K562 (cell line): Measurements from ENCODE around the gene GARNL3.

Experiments used
- ATF3 ChIP-seq, 2 experiments: fragments of 450-650 bp in 1 of 2; sonication (generic) in 1 of 2; formaldehyde crosslinking in 1 of 2; IDR thresholded peaks in 1 of 2; conservative IDR thresholded peaks in 1 of 2; 2 replicates each; pipeline versions ENCODE4 v1.6.1 to v1.8.1; 2016 to 2023; ENCODE audit warnings: mild to moderate bottlenecking in 2 of 2, moderate library complexity in 2 of 2, inconsistent platforms in 1 of 2, missing genetic modification reagents in 1 of 2
- CTCF ChIP-seq, 3 experiments: IDR thresholded peaks in 2 of 3; conservative IDR thresholded peaks in 1 of 3; 2 replicates each; pipeline ENCODE4 v1.5.1; 2011 to 2012; ENCODE audit warnings: low read length in 3 of 3, mild to moderate bottlenecking in 3 of 3, control low read depth in 2 of 3, improper control_type of control experiment in 1 of 3, inconsistent platforms in 1 of 3, low read depth in 1 of 3, mixed read lengths in 1 of 3, moderate library complexity in 1 of 3; ENCODE audit not compliant: insufficient read depth in 2 of 3
- ZNF133 ChIP-seq: fragments of 250-450 bp; sonication (Bioruptor Pico); IDR thresholded peaks from 2 replicates; pipeline ENCODE4 v1.4.0; 2020; ENCODE audit warnings: mild to moderate bottlenecking
- ZNF780A ChIP-seq: fragments of 250-450 bp; sonication (Bioruptor Pico); IDR thresholded peaks from 2 replicates; pipeline ENCODE4 v1.5.0; 2021; ENCODE audit warnings: mild to moderate bottlenecking

- TF ChIP-seq ZNF133 (CRISPR knock-in tag) (no peak), ZNF780A (no peak), CTCF (IDR thresholded peaks at IDR 0.05 in 2 of 3, conservative IDR thresholded peaks at IDR 0.05 in 1 of 3; ENCODE audit: insufficient read depth in 2 of 3, low read depth in 1 of 3, low read length in 3 of 3) (no peak), ATF3 (IDR thresholded peaks at IDR 0.05) (no peak), ATF3 (CRISPR knock-in tag; conservative IDR thresholded peaks at IDR 0.05) (no peak)
Measured at GRCh38 chr9:127233989-127234388, 30.6 kb upstream of the GARNL3 start.
